SK-N-SH (cell line): Measurements from ENCODE around the gene SULT1B1.

Source experiments
- CTCF ChIP-seq: fragments of 200-600 bp; sonication (generic); IDR thresholded peaks from 2 replicates; pipeline ENCODE4 v1.6.1; 2017; ENCODE audit warnings: antibody characterized with exemption, mild to moderate bottlenecking, moderate library complexity
- NFIC ChIP-seq: IDR thresholded peaks from 2 replicates; pipeline ENCODE4 v1.4.0; 2012; ENCODE audit warnings: borderline replicate concordance
- RFX5 ChIP-seq: IDR thresholded peaks from 2 replicates; pipeline ENCODE4 v1.6.1; 2012; ENCODE audit warnings: mild to moderate bottlenecking, improper control_type of control experiment, low read length

DNA sequence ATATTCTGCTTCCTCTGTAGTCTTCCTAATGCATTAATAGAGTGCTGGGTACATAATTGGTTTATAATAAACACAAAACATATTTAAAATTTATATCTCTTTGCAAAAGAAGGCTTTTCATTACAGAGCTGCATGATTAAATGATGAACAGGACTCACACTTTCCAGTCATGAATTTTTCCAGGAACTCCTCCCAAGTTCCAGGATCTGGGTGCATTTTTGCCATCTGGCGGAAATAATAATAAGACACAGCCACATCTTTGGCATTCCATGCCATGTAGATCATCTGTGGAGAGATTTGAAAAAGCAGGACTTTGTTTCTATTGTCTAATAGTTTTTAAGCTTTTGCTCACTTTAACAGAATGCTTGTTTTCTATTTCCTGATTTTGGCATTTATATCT, 40.2 kb upstream of the SULT1B1 start:
- TF ChIP-seq CTCF (0 out of 2 replicates have a peak, but pooled peaks have one; percentile 22), NFIC (peak; percentile 29; the same call in 1 of the 2 replicates), RFX5 (no peak)
